Ovary (tissue), 3 donors: ENCODE results near the gene FOXD4L6.
"Not testable (repeated sequence)": the region's sequence is repeated elsewhere in the genome, so short reads cannot be mapped to it uniquely, and the experiment has no call there.

Experiments
- CTCF ChIP-seq, 3 donors: fragments of 450-650 bp in 2 of 3; fragments of 200-600 bp in 1 of 3; IDR thresholded peaks; one replicate each; pipeline versions ENCODE4 v1.5.1 to v1.8.0; 2016 to 2022; ENCODE audit warnings: antibody characterized with exemption in 3 of 3, mild to moderate bottlenecking in 1 of 3
- EP300 ChIP-seq: sonication (generic); formaldehyde crosslinking; IDR thresholded peaks from one replicate; pipeline ENCODE4 v1.6.1; 2017; ENCODE audit warnings: antibody characterized with exemption
- POLR2A ChIP-seq: fragments of 450-650 bp; IDR thresholded peaks from one replicate; pipeline ENCODE4 v1.6.1; 2017; ENCODE audit warnings: antibody characterized with exemption, mild to moderate bottlenecking, moderate library complexity
- donor health status: DM: no; HTN: no; CAD: no.

GRCh38 chr9:41123812-41124211 is 4.7 kb downstream of the FOXD4L6 start:
- TF ChIP-seq CTCF (IDR thresholded peaks at IDR 0.05); POLR2A; EP300: not testable (repeated sequence)
